ENCODE results near the gene TEX26.
"Not testable (repeated sequence)": the region's sequence is repeated elsewhere in the genome, so short reads cannot be mapped to it uniquely, and the experiment has no call there.

TEX26 gene

DNA sequence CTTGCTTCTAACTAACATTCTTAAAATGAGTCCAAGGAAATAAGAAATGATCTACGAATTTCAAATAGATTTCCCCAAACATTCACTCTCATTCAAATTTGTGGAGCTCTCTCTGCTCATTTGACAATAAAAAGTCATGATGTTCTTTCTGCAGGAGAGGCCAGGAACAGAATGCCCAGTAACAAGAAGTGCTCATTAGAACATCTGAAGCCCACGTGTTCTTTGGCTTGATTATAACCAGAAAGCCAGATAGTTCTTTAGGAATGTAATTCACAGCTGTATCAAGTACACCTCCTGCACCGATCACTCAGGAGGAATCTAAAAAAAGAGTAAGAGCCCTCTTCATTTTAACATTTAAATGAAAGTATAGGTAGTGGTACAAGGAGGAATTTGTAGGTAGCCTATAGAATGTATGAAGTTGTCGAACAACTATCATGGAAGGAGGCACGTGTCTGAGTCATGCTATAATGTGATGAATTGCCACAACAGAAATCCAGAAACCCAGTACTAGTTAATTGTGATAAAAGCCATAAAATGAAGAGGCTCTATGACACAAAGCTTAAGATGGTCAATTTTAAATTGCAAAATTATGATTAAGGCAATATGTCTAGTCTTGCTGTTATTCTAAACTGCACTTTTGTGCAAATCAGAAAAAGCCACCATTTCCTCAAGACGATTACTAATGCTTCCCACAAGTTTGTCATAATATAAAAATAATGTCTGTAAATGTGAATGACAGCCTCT is 13.6 kb upstream of the TEX26 start:
- no peak for DNase-seq (ENCODE audit: low read depth)

DNA sequence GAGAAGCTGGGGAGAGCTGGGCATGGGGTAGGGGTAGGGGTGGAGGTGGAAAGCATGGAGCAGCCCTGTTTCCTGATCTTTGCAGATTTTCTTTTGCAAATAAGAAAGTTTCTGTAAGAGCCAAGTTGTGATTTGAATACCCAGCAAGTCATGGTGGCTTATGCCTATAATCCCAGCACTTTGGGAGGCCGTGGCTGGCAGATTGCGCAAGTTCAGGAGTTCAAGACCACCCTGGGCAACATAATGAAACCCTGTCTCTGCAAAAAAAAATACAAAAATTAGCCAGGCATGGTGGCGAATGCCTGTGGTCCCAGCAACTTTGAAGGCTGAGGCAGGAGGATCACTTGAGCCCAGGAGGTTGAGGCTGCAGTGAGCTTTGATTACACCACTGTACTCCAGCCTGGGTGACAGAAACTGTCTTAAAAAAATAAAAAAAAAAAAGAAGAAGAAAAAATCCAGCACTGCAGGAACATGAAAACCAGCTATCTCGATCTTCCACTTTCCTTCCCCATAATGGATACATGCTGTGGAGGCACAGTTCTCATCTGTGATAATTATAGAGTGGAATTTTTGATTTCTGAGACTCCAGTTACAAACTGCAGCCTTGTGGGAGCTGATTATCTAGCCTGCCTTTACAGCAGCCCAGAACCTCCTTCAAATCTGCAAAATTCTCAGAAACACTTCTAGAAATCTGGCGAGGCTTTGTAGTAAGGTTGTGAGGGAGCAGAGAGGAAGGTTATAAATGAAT is 12.1 kb upstream of the TEX26 start:
- no peak for DNase-seq (ENCODE audit: low read depth)

DNA sequence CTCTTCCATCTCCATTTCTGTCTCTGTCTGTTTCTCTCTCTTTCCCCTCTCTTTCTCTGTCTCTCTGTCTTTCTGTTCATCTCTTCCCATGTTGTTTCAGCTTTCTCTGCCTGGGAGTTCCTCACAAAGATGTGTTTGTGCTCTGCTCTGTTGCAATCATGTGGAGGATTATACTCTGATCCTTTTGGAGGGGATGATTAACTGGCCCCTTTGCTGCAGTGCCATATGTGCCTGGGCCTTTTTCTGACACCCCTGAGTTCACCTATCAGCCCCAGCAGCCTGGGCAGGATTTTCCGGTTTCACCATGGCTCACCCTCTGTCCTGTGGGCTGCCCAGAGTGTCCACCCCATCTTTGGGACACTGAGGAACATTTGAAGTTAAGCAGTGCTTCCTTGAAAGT is 9.0 kb upstream of the TEX26 start:
- DNase-seq (ENCODE audit: low read depth), result no peak

DNA sequence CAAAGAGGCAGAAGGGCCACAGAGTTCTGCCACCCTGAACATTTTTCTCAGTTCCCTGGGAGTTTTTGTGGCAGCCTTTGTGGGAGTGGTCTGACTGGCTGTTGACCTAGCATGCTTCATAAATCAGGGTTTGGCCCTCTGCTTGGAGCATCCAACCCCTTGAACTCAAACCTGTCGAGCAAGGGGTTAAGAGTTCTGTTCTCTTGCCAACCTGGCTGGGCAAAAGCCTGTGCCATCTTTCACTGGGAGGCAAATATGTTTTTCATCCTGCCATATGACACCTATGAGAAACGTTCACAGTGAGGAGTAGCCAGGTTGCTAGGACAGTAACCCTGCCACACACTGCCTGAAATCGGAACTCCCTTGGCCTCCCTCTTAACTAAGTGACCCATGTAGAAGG is 7.7 kb upstream of the TEX26 start:
- no peak for DNase-seq (ENCODE audit: low read depth)

- no peak for DNase-seq (ENCODE audit: low read depth)
Measured at GRCh38 chr13:30925429-30925828, 7.0 kb upstream of the TEX26 start.

DNA sequence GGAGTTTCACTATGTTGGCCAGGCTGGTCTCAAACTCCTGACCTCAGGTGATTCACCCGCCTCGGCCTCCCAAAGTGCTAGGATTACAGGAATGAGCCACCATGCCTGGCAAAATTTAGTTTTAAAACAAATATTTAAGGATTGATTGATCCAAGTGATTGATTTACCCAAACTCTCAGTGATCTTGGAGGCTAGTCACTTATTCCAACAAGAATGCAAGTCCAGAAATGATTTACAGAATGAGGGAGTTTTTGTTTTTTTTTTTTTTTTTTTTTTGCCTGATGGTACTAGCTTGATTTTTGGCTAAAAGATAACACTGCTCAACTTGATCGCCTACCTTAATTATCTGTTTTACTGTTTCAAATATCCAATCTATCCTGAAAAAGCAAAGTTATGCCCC is 5.7 kb upstream of the TEX26 start:
- no peak for DNase-seq (ENCODE audit: low read depth)

DNA sequence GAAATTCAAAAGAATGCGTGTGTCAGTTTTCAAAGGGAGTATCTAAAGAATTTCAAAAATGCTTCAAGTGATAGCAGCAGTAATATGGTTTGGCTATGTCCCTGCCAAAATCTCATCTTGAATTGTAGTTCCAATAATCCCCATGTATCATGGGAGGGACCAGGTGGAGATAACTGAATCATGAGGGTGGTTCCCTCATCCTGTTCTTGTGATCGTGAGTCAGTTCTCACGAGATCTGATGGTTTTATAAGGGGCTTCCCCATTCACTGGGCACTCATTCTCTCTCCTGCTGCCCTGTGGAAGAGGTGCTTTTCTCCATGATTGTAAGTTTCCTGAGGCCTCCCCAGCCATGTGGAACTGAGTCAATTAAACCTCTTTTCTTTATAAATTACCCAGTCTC is 5.3 kb upstream of the TEX26 start:
- DNase-seq (ENCODE audit: low read depth), result not testable (repeated sequence)

GRCh38 chr13:30927595-30927994 is 4.9 kb upstream of the TEX26 start:
- no peak for DNase-seq (ENCODE audit: low read depth)

- DNase-seq (ENCODE audit: low read depth), result no peak
Measured at GRCh38 chr13:30928978-30929377, 3.5 kb upstream of the TEX26 start.

DNA sequence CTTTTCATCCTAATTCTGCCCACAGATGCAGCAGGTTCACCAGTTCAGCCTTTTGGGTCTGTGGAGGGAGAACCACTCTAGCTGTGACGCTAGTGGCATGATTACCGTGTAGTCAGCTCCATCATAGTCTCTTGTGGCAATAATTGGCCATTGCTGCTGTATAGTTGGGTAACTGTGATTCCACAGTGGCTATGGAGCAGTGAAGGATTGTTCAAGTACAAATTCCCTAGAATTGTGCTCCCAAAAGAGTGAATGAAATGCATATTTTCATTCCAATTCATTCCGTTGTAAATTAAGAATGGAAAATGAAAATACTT is 856 bp downstream of the TEX26 start:
- DNase-seq (ENCODE audit: low read depth), result no peak

DNA sequence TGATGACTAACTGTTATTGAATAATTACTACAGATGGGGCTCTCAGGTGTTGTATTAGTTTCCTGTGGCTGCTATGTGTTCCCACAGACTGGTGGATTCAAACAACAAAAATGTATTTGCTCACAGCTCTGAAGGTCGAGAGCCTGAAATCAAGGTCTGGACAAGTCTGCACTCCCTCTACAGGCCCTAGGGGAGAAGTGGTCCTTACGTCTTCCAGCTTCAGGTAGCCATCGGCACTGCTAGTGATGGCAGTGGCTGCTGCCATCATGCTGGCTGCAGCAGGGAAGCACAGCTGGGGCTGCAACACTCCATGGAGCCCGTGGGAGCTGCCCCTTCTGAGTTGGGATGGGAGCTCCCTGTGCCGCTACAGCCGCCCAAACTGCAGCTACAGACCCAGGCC is 1.9 kb downstream of the TEX26 start:
- no peak for DNase-seq (ENCODE audit: low read depth)

- DNase-seq (ENCODE audit: low read depth), result no peak
Measured at GRCh38 chr13:30934803-30935202, 2.3 kb downstream of the TEX26 start.

DNA sequence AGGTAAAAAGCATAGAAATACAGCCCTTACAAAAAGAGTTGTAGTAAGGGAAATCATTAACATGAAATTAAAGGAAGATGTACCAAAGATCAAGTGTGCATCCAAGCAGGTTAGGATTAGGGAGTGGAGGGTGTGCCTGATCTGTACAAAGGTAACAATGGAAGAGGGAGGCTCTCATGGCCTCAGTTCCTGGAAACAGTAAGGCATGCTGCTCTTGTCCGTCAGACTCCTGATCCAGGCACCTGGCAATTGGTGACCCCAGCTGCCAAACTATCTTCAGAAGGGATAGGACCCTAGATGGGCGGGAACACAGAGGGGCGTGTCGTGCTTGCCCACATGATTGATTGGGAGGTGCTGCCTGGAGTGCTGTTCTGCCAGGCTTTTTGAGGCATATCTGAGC is 4.5 kb downstream of the TEX26 start:
- no peak for DNase-seq (ENCODE audit: low read depth)

GRCh38 chr13:30943881-30944280 is 11.4 kb downstream of the TEX26 start:
- no peak for DNase-seq (ENCODE audit: low read depth)

- no peak for DNase-seq (ENCODE audit: low read depth)
Measured at GRCh38 chr13:30957258-30957943, 24.9 kb downstream of the TEX26 start.

GRCh38 chr13:30959678-30960077 is 27.2 kb downstream of the TEX26 start:
- DNase-seq (ENCODE audit: low read depth), result no peak

DNA sequence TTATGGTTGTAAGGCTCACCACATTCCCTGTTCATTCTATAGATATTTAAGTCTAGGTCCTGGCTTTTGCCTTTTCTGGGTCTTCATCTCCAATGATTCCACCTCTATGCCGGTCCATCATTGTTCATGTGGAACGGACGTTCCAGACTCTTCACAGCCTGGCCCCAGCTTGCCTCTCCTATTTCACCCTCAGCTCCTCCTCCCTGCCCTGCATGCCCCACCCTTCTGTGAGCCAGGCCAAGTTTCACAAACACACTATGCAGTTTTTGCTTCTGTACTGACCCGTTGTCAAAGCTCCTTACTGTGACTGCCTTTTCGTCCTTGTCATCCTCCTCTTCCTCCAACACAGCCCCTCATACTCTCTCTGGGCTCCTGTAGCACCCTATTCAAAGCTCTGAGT is 31.3 kb downstream of the TEX26 start:
- DNase-seq (ENCODE audit: low read depth), result no peak

GRCh38 chr13:30965380-30965779 is 32.9 kb downstream of the TEX26 start:
- DNase-seq (ENCODE audit: low read depth), result no peak

DNA sequence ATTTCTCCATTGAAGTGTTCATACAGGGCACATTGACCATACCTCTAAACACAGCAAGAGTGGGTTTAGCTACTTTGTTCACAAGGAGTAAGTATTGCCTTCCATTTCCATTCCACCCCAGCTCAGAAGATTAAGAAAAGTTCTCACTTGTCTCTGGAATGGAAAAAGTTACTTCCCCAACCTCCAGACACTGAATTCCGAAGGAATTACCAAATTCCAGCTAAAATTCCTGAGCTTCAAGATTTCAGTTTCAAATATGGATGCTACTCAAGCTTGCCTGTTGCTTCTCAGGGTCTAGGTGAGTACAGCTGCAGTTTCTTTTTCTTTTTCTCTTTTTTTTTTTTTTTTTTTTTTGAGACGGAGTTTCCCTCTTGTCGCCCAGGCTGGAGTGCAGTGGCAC is 33.6 kb downstream of the TEX26 start:
- no peak for DNase-seq (ENCODE audit: low read depth)

DNA sequence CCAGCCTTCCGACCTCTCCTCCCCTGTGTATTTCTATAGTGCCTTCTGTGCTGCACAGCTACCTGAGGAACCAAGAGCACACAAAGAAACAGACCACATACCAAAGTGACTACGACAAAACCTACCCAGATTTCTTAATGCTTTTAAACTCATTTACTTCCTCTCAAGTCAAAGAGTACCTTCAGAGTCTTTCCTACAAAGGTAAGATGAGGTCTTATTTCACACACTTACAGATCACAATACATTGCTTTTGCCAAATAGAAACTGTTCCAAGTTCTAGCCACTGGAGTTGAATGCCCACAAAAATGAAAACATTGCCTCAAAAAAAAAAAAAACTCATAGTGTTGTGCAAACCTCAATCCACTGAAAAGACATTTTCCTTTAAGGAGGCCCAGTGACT is 36.4 kb downstream of the TEX26 start:
- no peak for DNase-seq (ENCODE audit: low read depth)

- no peak for DNase-seq (ENCODE audit: low read depth)
Measured at GRCh38 chr13:30971575-30971974, 39.1 kb downstream of the TEX26 start.

DNA sequence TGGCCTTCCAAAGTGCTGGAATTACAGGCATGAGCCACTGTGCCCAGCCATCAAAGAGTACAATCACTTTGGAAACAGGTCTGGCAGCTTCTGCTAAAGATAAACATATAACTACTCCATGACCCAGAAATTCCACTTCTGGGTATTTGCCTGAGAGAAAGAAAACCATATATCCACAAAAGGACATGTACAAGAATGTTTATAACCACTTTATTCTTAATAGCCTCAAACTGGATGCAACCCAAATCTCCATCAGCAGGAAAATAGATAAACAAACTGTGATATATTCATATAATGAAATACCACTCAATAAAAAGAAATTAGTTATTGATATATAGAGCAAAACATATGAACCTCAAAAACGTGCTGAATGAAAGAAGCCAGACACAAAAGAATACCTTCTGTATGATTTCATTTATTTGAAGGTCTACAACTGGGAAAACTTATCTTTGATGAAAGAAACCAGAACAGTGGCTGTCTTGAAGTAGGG is 40.5 kb downstream of the TEX26 start:
- no peak for DNase-seq (ENCODE audit: low read depth)

DNA sequence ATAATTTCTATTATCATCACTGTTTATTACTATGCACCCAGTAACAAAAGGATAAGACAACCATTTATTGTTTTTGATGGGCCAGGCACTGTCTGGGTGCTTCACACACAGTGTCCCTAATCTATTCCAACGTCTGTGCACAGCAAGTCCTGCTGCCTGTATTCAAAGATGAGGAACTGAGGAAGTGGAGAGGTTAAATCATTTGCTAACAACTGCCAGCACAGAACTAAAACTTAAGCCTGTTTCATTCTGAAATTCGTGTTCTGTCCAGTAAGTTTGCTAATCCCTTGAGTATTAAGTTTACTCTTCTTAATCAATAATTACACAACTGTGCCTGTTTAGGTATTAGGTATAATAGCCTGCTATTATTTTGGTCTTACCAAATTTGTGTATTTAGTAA is 41.9 kb downstream of the TEX26 start:
- DNase-seq (ENCODE audit: low read depth), result no peak

Measured in activated T-helper 1 cell treated with Interleukin-2 at 50 U/mL for 16 hours (primary cell).